Activated T-cell treated with anti-CD3 and anti-CD28 coated beads, Interleukin-2, amount 50 U/mL, for 48 hours (primary cell): Measurements from ENCODE around the gene STRA6.

Experiments used
- DNase-seq, 2 experiments: peaks; one replicate each; pipeline ENCODE4 v3.0.0-alpha.2; 2020

The STRA6 gene

GRCh38 chr15:74202452-74203401 is at the start of gene STRA6:
Gene STRA6, minus strand, starts transcription at chr15:74202787. Its CDS starts 520 bp downstream, at chr15:74202267.
- DNase-seq: no peak

GRCh38 chr15:74252291-74252690 is 49.7 kb upstream of the STRA6 start:
- DNase-seq: no peak

GRCh38 chr15:74251131-74251811 is 48.7 kb upstream of the STRA6 start:
- no peak for DNase-seq

- no peak for DNase-seq
Measured at GRCh38 chr15:74250266-74250665, 47.7 kb upstream of the STRA6 start.

GRCh38 chr15:74245342-74245931 is 42.9 kb upstream of the STRA6 start:
- peak; percentile 26 to 38 for DNase-seq

GRCh38 chr15:74244822-74245341 is 42.3 kb upstream of the STRA6 start:
- no peak for DNase-seq

GRCh38 chr15:74243431-74243830 is 40.8 kb upstream of the STRA6 start:
- no peak for DNase-seq

- no peak for DNase-seq
Measured at GRCh38 chr15:74242441-74243185, 40.0 kb upstream of the STRA6 start.

- no peak for DNase-seq
Measured at GRCh38 chr15:74240897-74241614, 38.5 kb upstream of the STRA6 start.

- DNase-seq: no peak
Measured at GRCh38 chr15:74240002-74240568, 37.5 kb upstream of the STRA6 start.

- no peak for DNase-seq
Measured at GRCh38 chr15:74239051-74239705, 36.6 kb upstream of the STRA6 start.

- no peak for DNase-seq
Measured at GRCh38 chr15:74235962-74236361, 33.4 kb upstream of the STRA6 start, which contains the start of gene CCDC33. Gene CCDC33, plus strand, starts transcription at chr15:74236326. Its CDS starts 394 bp downstream, at chr15:74236720.

- DNase-seq: no peak
Measured at GRCh38 chr15:74234598-74234875, 31.9 kb upstream of the STRA6 start.

- DNase-seq: no peak
Measured at GRCh38 chr15:74233851-74234597, 31.4 kb upstream of the STRA6 start.

- no peak for DNase-seq
Measured at GRCh38 chr15:74233373-74233772, 30.8 kb upstream of the STRA6 start.

- DNase-seq: no peak
Measured at GRCh38 chr15:74231475-74231874, 28.9 kb upstream of the STRA6 start.

- DNase-seq: no peak
Measured at GRCh38 chr15:74229686-74230085, 27.1 kb upstream of the STRA6 start.

- DNase-seq: no peak
Measured at GRCh38 chr15:74228723-74229081, 26.1 kb upstream of the STRA6 start.

- DNase-seq: no peak
Measured at GRCh38 chr15:74227968-74228722, 25.6 kb upstream of the STRA6 start.
